Middle frontal gyrus (tissue), 1 donor: ENCODE data around the gene LY6G5C.
"Not testable (repeated sequence)": the region's sequence is repeated elsewhere in the genome, so short reads cannot be mapped to it uniquely, and the experiment has no call there.

Experiments used
- DNase-seq: peaks from one replicate; pipeline ENCODE4 v3.0.0-alpha.2; 2015; ENCODE audit warnings: low spot score; ENCODE audit errors: extremely low spot score

LY6G5C gene

GRCh38 chr6:31715022-31715958 lies 34.4 kb upstream of the LY6G5C start, which contains the start of gene LY6G6D:
Gene LY6G6D (plus strand): TSS chr6:31715348. CDS start chr6:31715356, 8 bp downstream.
- DNase-seq = no peak

GRCh38 chr6:31713991-31714684 lies 33.3 kb upstream of the LY6G5C start:
- no peak for DNase-seq

- DNase-seq = no peak
Observed at GRCh38 chr6:31713465-31713864, 32.6 kb upstream of the LY6G5C start.

GRCh38 chr6:31712296-31712695 lies 31.4 kb upstream of the LY6G5C start:
- DNase-seq = no peak

- DNase-seq = no peak
Observed at GRCh38 chr6:31711233-31711632, 30.4 kb upstream of the LY6G5C start.

GRCh38 chr6:31710523-31711219 lies 29.8 kb upstream of the LY6G5C start:
- no peak for DNase-seq

- DNase-seq = not testable (repeated sequence)
Observed at GRCh38 chr6:31709157-31709556, 28.3 kb upstream of the LY6G5C start.

GRCh38 chr6:31708224-31708623 lies 27.4 kb upstream of the LY6G5C start:
- DNase-seq = no peak

GRCh38 chr6:31707701-31708100 lies 26.8 kb upstream of the LY6G5C start:
- no peak for DNase-seq

GRCh38 chr6:31706599-31706998 lies 25.7 kb upstream of the LY6G5C start, which contains the start of gene LY6G6F:
Gene LY6G6F (plus strand): TSS chr6:31706866. CDS start chr6:31706907, 41 bp downstream.
- no peak for DNase-seq

GRCh38 chr6:31705931-31706330 lies 25.1 kb upstream of the LY6G5C start:
- no peak for DNase-seq

- DNase-seq = peak; percentile 95
Observed at GRCh38 chr6:31702819-31703716, 22.2 kb upstream of the LY6G5C start, which contains the start of gene ABHD16A. Gene ABHD16A (minus strand): TSS chr6:31703324. CDS start chr6:31703281, 43 bp downstream.

- no peak for DNase-seq
Observed at GRCh38 chr6:31702405-31702818, 21.5 kb upstream of the LY6G5C start.

GRCh38 chr6:31701666-31702404 lies 21.0 kb upstream of the LY6G5C start:
- no peak for DNase-seq

GRCh38 chr6:31700740-31701401 lies 20.0 kb upstream of the LY6G5C start:
- no peak for DNase-seq

GRCh38 chr6:31697555-31697954 lies 16.7 kb upstream of the LY6G5C start:
- no peak for DNase-seq

GRCh38 chr6:31693535-31693934 lies 12.7 kb upstream of the LY6G5C start:
- DNase-seq = no peak

- DNase-seq = no peak
Observed at GRCh38 chr6:31692886-31693285, 12.0 kb upstream of the LY6G5C start.

- no peak for DNase-seq
Observed at GRCh38 chr6:31692353-31692752, 11.5 kb upstream of the LY6G5C start.
